H1 (cell line): ENCODE data around the gene SIMC1. TPM values are rescaled to one million over a fixed set of nuclear protein-coding genes. Genes with fewer than 3 reads are reported as not detected.

Experiments
- CTCF ChIA-PET: fragments of 300-600 bp; sonication (Branson Sonifier 250); formaldehyde crosslinking; loops from one replicate; lab custom pipeline; 2021; ENCODE audit not compliant: partially characterized antibody; lab: Charles Lee
- POLR2A ChIA-PET: fragments of 300-600 bp; sonication (Branson Sonifier 250); formaldehyde crosslinking; loops from one replicate; lab custom pipeline; 2021; ENCODE audit warnings: inconsistent platforms; ENCODE audit not compliant: partially characterized antibody; lab: Charles Lee
- DNase-seq, 2 experiments: peaks; one replicate each; pipeline versions ENCODE4 v3.0.0 to v3.0.0-alpha.2; 2010 to 2022; ENCODE audit warnings: low spot score in 2 of 2, low read depth in 1 of 2, mixed read lengths in 1 of 2
- FAIRE-seq: peaks from 2 replicates; lab custom pipeline; 2011; peaks lifted over from hg19 to GRCh38; lab: Jason Lieb, UNC
- H2AFZ ChIP-seq: 2 replicates; pipeline ENCODE4 v1.8.1; 2012; ENCODE audit warnings: low read length, inconsistent platforms
- H2AK5ac ChIP-seq: 2 replicates; pipeline ENCODE4 v1.6.1; 2013; ENCODE audit warnings: low read depth, low read length
- H2BK120ac ChIP-seq: replicated peaks from 2 replicates; pipeline ENCODE3; 2013; ENCODE audit warnings: low read depth, low read length, inconsistent platforms
- H2BK12ac ChIP-seq: 2 replicates; pipeline ENCODE4 v1.6.1; 2013; ENCODE audit warnings: low read depth, low read length
- H2BK15ac ChIP-seq: 2 replicates; pipeline ENCODE4 v1.6.1; 2013; ENCODE audit warnings: low read length
- H2BK20ac ChIP-seq: 2 replicates; pipeline ENCODE4 v1.6.1; 2013; ENCODE audit warnings: low read length
- H2BK5ac ChIP-seq: 2 replicates; pipeline ENCODE4 v1.6.1; 2013; ENCODE audit warnings: low read depth, low read length
- H3K14ac ChIP-seq: 2 replicates; pipeline ENCODE4 v1.6.1; 2013; ENCODE audit warnings: inconsistent platforms; ENCODE audit not compliant: insufficient read length
- H3K18ac ChIP-seq: 2 replicates; pipeline ENCODE4 v1.6.1; 2013; ENCODE audit warnings: low read length; ENCODE audit errors: extremely low read depth
- H3K23ac ChIP-seq: 2 replicates; pipeline ENCODE4 v1.6.1; 2013; ENCODE audit warnings: inconsistent platforms; ENCODE audit not compliant: insufficient read length
- H3K23me2 ChIP-seq: 2 replicates; pipeline ENCODE4 v1.6.1; 2013; ENCODE audit warnings: low read depth, low read length
- H3K27ac ChIP-seq: 2 replicates; pipeline ENCODE4 v1.6.1; 2011; ENCODE audit warnings: low read depth, low read length, inconsistent platforms
- H3K27me3 ChIP-seq, 4 experiments: replicated peaks in 1 of 4; 1 replicate in 1 of 4; 2 replicates in 3 of 4; pipeline versions ENCODE4 v1.6.1 to v1.8.1; 2011 to 2013; ENCODE audit warnings: low read length in 3 of 4, mild to moderate bottlenecking in 3 of 4, inconsistent platforms in 2 of 4, mixed read lengths in 2 of 4, moderate library complexity in 1 of 4; ENCODE audit not compliant: control insufficient read depth in 3 of 4, insufficient read depth in 3 of 4; ENCODE audit errors: extremely low read depth in 1 of 4
- H3K36me3 ChIP-seq, 4 experiments: 2 replicates each; pipeline versions ENCODE4 v1.6.1 to v1.8.1; 2011 to 2013; ENCODE audit warnings: mild to moderate bottlenecking in 4 of 4, low read length in 3 of 4, moderate library complexity in 2 of 4, control low read depth in 1 of 4, inconsistent platforms in 1 of 4; ENCODE audit not compliant: insufficient read depth in 4 of 4, control insufficient read depth in 2 of 4
- H3K4ac ChIP-seq: replicated peaks from 2 replicates; pipeline ENCODE3; 2013; ENCODE audit warnings: low read length, low read depth, mixed read lengths, inconsistent platforms; ENCODE audit not compliant: insufficient read length
- H3K4me1 ChIP-seq, 4 experiments: replicated peaks in 1 of 4; 1 replicate in 1 of 4; 2 replicates in 3 of 4; pipeline versions ENCODE4 v1.6.1 to v1.8.1; 2011 to 2013; ENCODE audit warnings: low read length in 3 of 4, inconsistent platforms in 2 of 4, mixed read lengths in 1 of 4; ENCODE audit not compliant: insufficient read depth in 4 of 4, control insufficient read depth in 3 of 4
- H3K4me2 ChIP-seq, 2 experiments: 2 replicates each; pipeline versions ENCODE4 v1.6.1 to v1.8.1; 2011 to 2013; ENCODE audit warnings: low read depth in 2 of 2, low read length in 2 of 2, control low read depth in 1 of 2, inconsistent platforms in 1 of 2, mild to moderate bottlenecking in 1 of 2; ENCODE audit not compliant: insufficient read depth in 1 of 2
- H3K4me3 ChIP-seq, 4 experiments: fragments of 200-600, 300-600 bp in 1 of 4; sonication (generic), shearing (Covaris generic), sonication (Bioruptor Twin) in 1 of 4; 2 replicates each; pipeline versions ENCODE4 v1.5.1 to v1.8.1; 2011 to 2016; ENCODE audit warnings: low read length in 4 of 4, low read depth in 3 of 4, control low read depth in 2 of 4, inconsistent platforms in 2 of 4, mild to moderate bottlenecking in 2 of 4, mixed read lengths in 1 of 4, moderate library complexity in 1 of 4; ENCODE audit not compliant: insufficient read depth in 2 of 4; ENCODE audit errors: extremely low read depth in 1 of 4
- H3K56ac ChIP-seq: replicated peaks from 2 replicates; pipeline ENCODE3; 2013; ENCODE audit warnings: low read depth, mild to moderate bottlenecking, mixed read lengths, low read length, inconsistent platforms; ENCODE audit not compliant: insufficient read length
- H3K79me1 ChIP-seq: 2 replicates; pipeline ENCODE4 v1.6.1; 2013; ENCODE audit warnings: low read depth, low read length, control low read depth
- H3K79me2 ChIP-seq, 2 experiments: 2 replicates each; pipeline versions ENCODE4 v1.6.1 to v1.8.1; 2012 to 2013; ENCODE audit warnings: low read length in 2 of 2, mild to moderate bottlenecking in 2 of 2, inconsistent platforms in 1 of 2; ENCODE audit not compliant: insufficient read depth in 2 of 2, control insufficient read depth in 1 of 2
- H3K9ac ChIP-seq, 4 experiments: replicated peaks in 1 of 4; 1 replicate in 1 of 4; 2 replicates in 3 of 4; pipeline versions ENCODE4 v1.6.1 to v1.8.1; 2011 to 2013; ENCODE audit warnings: low read depth in 3 of 4, low read length in 3 of 4, control low read depth in 2 of 4, mild to moderate bottlenecking in 2 of 4, moderate library complexity in 2 of 4, inconsistent platforms in 1 of 4; ENCODE audit errors: extremely low read depth in 1 of 4
- H3K9me3 ChIP-seq, 2 experiments: 2 replicates each; pipeline versions ENCODE4 v1.6.1 to v1.8.1; 2012 to 2013; ENCODE audit warnings: mild to moderate bottlenecking in 2 of 2, moderate library complexity in 2 of 2, control low read depth in 1 of 2, inconsistent platforms in 1 of 2, low read depth in 1 of 2, low read length in 1 of 2, mixed read lengths in 1 of 2; ENCODE audit not compliant: insufficient read depth in 2 of 2
- H4K20me1 ChIP-seq, 2 experiments: replicated peaks in 1 of 2; 2 replicates each; pipeline versions ENCODE3 to v1.8.1; 2011 to 2013; ENCODE audit warnings: inconsistent platforms in 2 of 2, low read length in 2 of 2, mild to moderate bottlenecking in 1 of 2; ENCODE audit not compliant: insufficient read depth in 2 of 2, control insufficient read depth in 1 of 2
- H4K5ac ChIP-seq: 2 replicates; pipeline ENCODE4 v1.6.1; 2013; ENCODE audit warnings: low read length, low read depth, mixed read lengths, inconsistent platforms; ENCODE audit not compliant: insufficient read length
- H4K8ac ChIP-seq: 2 replicates; pipeline ENCODE4 v1.8.0; 2013; ENCODE audit warnings: mild to moderate bottlenecking, moderate library complexity, low read length, inconsistent platforms; ENCODE audit not compliant: insufficient read depth; ENCODE audit errors: extremely low read depth
- H4K91ac ChIP-seq: replicated peaks from 2 replicates; pipeline ENCODE3; 2013; ENCODE audit warnings: low read length, mixed read lengths, inconsistent platforms; ENCODE audit not compliant: insufficient read length
- BACH1 ChIP-seq: IDR thresholded peaks from 2 replicates; pipeline ENCODE4 v1.6.1; 2012; ENCODE audit warnings: low read length, improper control_type of control experiment
- PHF8 ChIP-seq: fragments of 200-600 bp; sonication (generic); conservative IDR thresholded peaks from 2 replicates; pipeline ENCODE4 v1.7.1; 2012; ENCODE audit warnings: low read depth, mild to moderate bottlenecking, inconsistent platforms, low read length, moderate library complexity
- POLR2AphosphoS5 ChIP-seq: IDR thresholded peaks from 2 replicates; pipeline ENCODE4 v1.6.1; 2011; ENCODE audit warnings: low read depth, low read length
- SIRT6 ChIP-seq: IDR thresholded peaks from one replicate; pipeline ENCODE4 v1.7.1; 2012; ENCODE audit warnings: low read length, inconsistent platforms
- SIX5 ChIP-seq: IDR thresholded peaks from 2 replicates; pipeline ENCODE4 v1.6.1; 2011; ENCODE audit warnings: mild to moderate bottlenecking, low read depth, low read length
- TAF7 ChIP-seq: optimal IDR thresholded peaks from 2 replicates; pipeline ENCODE3; 2011; ENCODE audit warnings: low read depth, mild to moderate bottlenecking, inconsistent platforms, low read length, moderate library complexity, borderline replicate concordance
- WGBS, 2 experiments: shearing (Covaris generic) in 1 of 2; methylation state at CpG; one replicate each; pipeline versions ENCODE4 v1.1.6 to v1.1.7; 2013 to 2015; ENCODE audit warnings: low lambda C conversion rate in 2 of 2, mixed read lengths in 2 of 2, inconsistent platforms in 1 of 2, low coverage in 1 of 2, missing lambda C conversion rate in 1 of 2; ENCODE audit not compliant: insufficient replicate concordance in 2 of 2, insufficient coverage in 1 of 2, insufficient read length in 1 of 2; ENCODE audit errors: extremely low coverage in 1 of 2, missing lambda C conversion rate in 1 of 2; 5-methylcytosine and 5-hydroxymethylcytosine counted together
- polyA plus RNA-seq, 7 experiments: library from polyadenylated mRNA; depleted of rRNA in 3 of 7; stranded (reverse) in 5 of 7; unstranded in 2 of 7; fragments of >200 nt in 5 of 7; fragments of 200-250 nt in 2 of 7; gene quantifications; 1 replicate in 5 of 7; 2 replicates in 1 of 7; 4 replicates in 1 of 7; pipeline versions ENCODE4 v1.2.1 to v1.2.3, GENCODE V29; 2011 to 2013; ENCODE audit warnings: missing spikeins in 2 of 7, mixed read lengths in 2 of 7
- total RNA-seq: library from RNA; stranded (reverse); fragmentation: NEBNext Ultra II Directional; extraction: Animal tissue kit (Norgen Biotek cat#: 25700); gene quantifications from 2 replicates; pipeline ENCODE4 v1.2.1, GENCODE V29; 2021

The SIMC1 gene
- total and polyA plus RNA-seq, 2 of the 8 experiments (the other 6 are each of a cell fraction or from before 2014, with no cell fraction given), result 12.3 to 21.2 TPM

DNA sequence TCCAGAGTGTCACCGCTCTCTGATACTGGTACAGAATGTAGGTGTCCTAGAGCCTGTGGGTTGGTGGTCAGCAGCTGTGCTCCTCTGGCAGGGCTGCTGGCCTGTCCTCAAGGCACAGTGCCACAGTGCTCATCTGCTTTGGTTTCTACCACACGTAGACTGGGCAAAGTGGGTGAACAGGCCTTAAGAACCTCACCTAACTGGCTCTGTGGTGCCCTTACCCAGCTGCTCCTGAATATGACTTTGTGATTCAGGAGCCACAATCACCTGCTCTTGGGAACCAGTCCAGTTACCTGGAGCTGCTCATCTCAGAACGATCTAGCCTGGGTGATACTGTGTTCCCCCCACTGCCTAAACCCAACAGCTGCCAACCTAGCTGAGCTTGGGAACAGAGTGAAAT is 143.8 kb downstream of the SIMC1 start:
- Histone ChIP-seq H2BK5ac (no peak overlapping the region), H3K4me2 (no peak overlapping the region), H3K9me3 (no peaks in the 10 kb centered on the region), H3K27me3 (no peaks in the 10 kb centered on the region), H3K9ac (no peak overlapping the region), H2AK5ac (no peak overlapping the region), H3K79me1 (0 out of 2 replicates have a peak, but pooled peaks cover 2% of the 10 kb centered on the region), H3K23me2 (no peaks in the 10 kb centered on the region), H2BK12ac (no peak overlapping the region), H3K36me3 (peaks cover 26 to 52% (median 35%) of the 10 kb centered on the region in 4 experiments), H4K8ac (no peak overlapping the region), H2BK20ac (no peak overlapping the region), H2BK120ac (no peak overlapping the region), H3K4me1 (no peaks in the 10 kb centered on the region; a peak in 1 of 7 replicates), H4K5ac (no peak overlapping the region), H3K27ac (no peak overlapping the region), H3K23ac (no peak overlapping the region), H3K4ac (no peak overlapping the region), H3K18ac (no peak overlapping the region), H4K91ac (no peak overlapping the region), H3K14ac (no peak overlapping the region), H3K4me3 (no peak overlapping the region), H3K79me2 (peaks cover 0 to 16% of the 10 kb centered on the region in 2 experiments), H3K56ac (no peak overlapping the region), H4K20me1 (peaks cover 6 to 8% of the 10 kb centered on the region in 2 experiments), H2BK15ac (no peak overlapping the region), H2AFZ (no peak overlapping the region)
- POLR2A ChIA-PET, result interaction anchor here (0.7 to 9.4 kb wide), 2 partner anchors 9 to 19 kb away, joined by 3 to 93 read pairs; no protein-coding TSS in a partner anchor
- 84% methylated on average over 3 of the region's 3 CpGs; no CpG with 5 or more reads in 1 of the 2 experiments for WGBS, 2 experiments
- CTCF ChIA-PET, result interaction anchor here (0.9 kb wide), 1 partner anchor 13 kb away, joined by 3 read pairs; no protein-coding TSS in a partner anchor
- DNase-seq (no peak), FAIRE-seq (no peak)
- TF ChIP-seq SIRT6, result no peak
- no peak for TF ChIP-seq SIX5
- TF ChIP-seq BACH1, result no peak
- no peak for TF ChIP-seq POLR2AphosphoS5
- TF ChIP-seq PHF8, result no peak
- TF ChIP-seq TAF7, result no peak
